HG02678 (cell line): ENCODE results near the gene AFAP1L2.

Source experiments
- ATAC-seq: cut with Tn5 transposase; IDR thresholded peaks from one replicate; pipeline ENCODE4 v1.9.1; 2021; ENCODE audit warnings: mild to moderate bottlenecking, moderate library complexity; ENCODE audit not compliant: unreplicated experiment

AFAP1L2 gene

GRCh38 chr10:114246679-114247305, 157.5 kb downstream of the AFAP1L2 start:
- ATAC-seq, result no peak

- ATAC-seq, result no peak
These were observed 159.0 kb downstream of the AFAP1L2 start for GRCh38 chr10:114245121-114245791.
